Neutrophil (primary cell): Measurements from ENCODE around the gene NKX6-2.

Experiments used
- H3K27ac ChIP-seq: fragments of 200-600 bp; sonication (generic); 2 replicates; pipeline ENCODE4 v1.5.1; 2016; ENCODE audit warnings: mild to moderate bottlenecking, moderate library complexity
- H3K27me3 ChIP-seq: fragments of 200-600 bp; sonication (generic); 2 replicates; pipeline ENCODE4 v1.6.0; 2016; ENCODE audit warnings: mild to moderate bottlenecking
- H3K36me3 ChIP-seq: fragments of 200-600 bp; sonication (generic); 2 replicates; pipeline ENCODE4 v1.5.1; 2017
- H3K4me1 ChIP-seq, 2 experiments: fragments of 200-600 bp in 1 of 2; sonication (generic) in 1 of 2; 1 replicate in 1 of 2; 2 replicates in 1 of 2; pipeline versions ENCODE4 v1.5.1 to v1.6.1; 2013 to 2016; ENCODE audit warnings: low read depth in 1 of 2, low read length in 1 of 2, mild to moderate bottlenecking in 1 of 2, moderate library complexity in 1 of 2; ENCODE audit not compliant: control insufficient read depth in 1 of 2, insufficient read depth in 1 of 2
- H3K4me3 ChIP-seq, 2 experiments: fragments of 200-600 bp in 1 of 2; sonication (generic) in 1 of 2; 1 replicate in 1 of 2; 2 replicates in 1 of 2; pipeline ENCODE4 v1.5.1; 2013 to 2016; ENCODE audit warnings: low read depth in 1 of 2, low read length in 1 of 2, mild to moderate bottlenecking in 1 of 2, moderate library complexity in 1 of 2
- H3K9me3 ChIP-seq: fragments of 200-600 bp; sonication (generic); 2 replicates; pipeline ENCODE4 v1.5.1; 2016
- CTCF ChIP-seq: fragments of 200-600 bp; sonication (generic); IDR thresholded peaks from 2 replicates; pipeline ENCODE4 v1.5.1; 2016; ENCODE audit warnings: antibody characterized with exemption

The NKX6-2 gene

GRCh38 chr10:132815168-132815857 lies 29.4 kb upstream of the NKX6-2 start:
- TF ChIP-seq CTCF = no peak
- H3K36me3 ChIP-seq = no peaks in the 10 kb centered on the region
- no peak overlapping the region for H3K27ac ChIP-seq
- H3K9me3 ChIP-seq = no peaks in the 10 kb centered on the region
- H3K4me1 ChIP-seq = no peaks in the 10 kb centered on the region
- peaks cover 4% of the 10 kb centered on the region for H3K27me3 ChIP-seq
- H3K4me3 ChIP-seq = no peak overlapping the region

GRCh38 chr10:132814469-132814856 lies 28.5 kb upstream of the NKX6-2 start:
- Histone ChIP-seq H3K4me1 (no peaks in the 10 kb centered on the region), H3K27ac (no peak overlapping the region), H3K36me3 (no peaks in the 10 kb centered on the region), H3K27me3 (peaks cover 4% of the 10 kb centered on the region), H3K9me3 (no peaks in the 10 kb centered on the region), H3K4me3 (no peak overlapping the region)
- no peak for TF ChIP-seq CTCF

GRCh38 chr10:132813560-132814468 lies 27.9 kb upstream of the NKX6-2 start:
- H3K4me1 ChIP-seq = no peaks in the 10 kb centered on the region
- no peak for TF ChIP-seq CTCF
- H3K9me3 ChIP-seq = no peaks in the 10 kb centered on the region
- H3K27ac ChIP-seq = no peak overlapping the region
- no peaks in the 10 kb centered on the region for H3K36me3 ChIP-seq
- peaks cover 5% of the 10 kb centered on the region for H3K27me3 ChIP-seq
- H3K4me3 ChIP-seq = no peak overlapping the region

GRCh38 chr10:132813001-132813401 lies 27.1 kb upstream of the NKX6-2 start:
- Histone ChIP-seq H3K36me3 (no peaks in the 10 kb centered on the region), H3K4me3 (no peak overlapping the region), H3K27ac (no peak overlapping the region), H3K4me1 (no peaks in the 10 kb centered on the region), H3K9me3 (no peaks in the 10 kb centered on the region), H3K27me3 (peaks cover 14% of the 10 kb centered on the region)
- TF ChIP-seq CTCF = no peak

GRCh38 chr10:132812520-132812919 lies 26.6 kb upstream of the NKX6-2 start:
- no peak overlapping the region for H3K4me3 ChIP-seq
- H3K27ac ChIP-seq = no peak overlapping the region
- no peak for TF ChIP-seq CTCF
- H3K36me3 ChIP-seq = no peaks in the 10 kb centered on the region
- H3K27me3 ChIP-seq = peaks cover 12% of the 10 kb centered on the region
- H3K9me3 ChIP-seq = no peaks in the 10 kb centered on the region
- no peaks in the 10 kb centered on the region for H3K4me1 ChIP-seq
